ENCODE results near the gene ENO1.
A peak's percentile ranks its signal among the peaks of the same experiment; 100 is the strongest.
"Not testable (repeated sequence)": the region's sequence is repeated elsewhere in the genome, so short reads cannot be mapped to it uniquely, and the experiment has no call there.

The ENO1 gene

GRCh38 chr1:8892026-8892425, 13.5 kb upstream of the ENO1 start:
- Histone ChIP-seq H3K27me3 (replicated peaks; ENCODE audit: control insufficient read depth, insufficient read depth, low read length) (no peaks in the 10 kb centered on the region), H3K4me3 (ENCODE audit: low read length) (no peak overlapping the region), H3K4me1 (ENCODE audit: control insufficient read depth, insufficient read depth, low read length) (peaks cover 20% of the 10 kb centered on the region), H3K36me3 (ENCODE audit: control insufficient read depth, insufficient read depth, low read length, severe bottlenecking) (no peaks in the 10 kb centered on the region), H3K9ac (ENCODE audit: low read length) (no peak overlapping the region), H3K9me3 (ENCODE audit: control insufficient read depth, low read length) (no peaks in the 10 kb centered on the region)
- DNase-seq (ENCODE audit: low read depth) = no peak

GRCh38 chr1:8891401-8891800, 12.9 kb upstream of the ENO1 start:
- no peaks in the 10 kb centered on the region for H3K36me3 ChIP-seq (ENCODE audit: control insufficient read depth, insufficient read depth, low read length, severe bottlenecking)

DNA sequence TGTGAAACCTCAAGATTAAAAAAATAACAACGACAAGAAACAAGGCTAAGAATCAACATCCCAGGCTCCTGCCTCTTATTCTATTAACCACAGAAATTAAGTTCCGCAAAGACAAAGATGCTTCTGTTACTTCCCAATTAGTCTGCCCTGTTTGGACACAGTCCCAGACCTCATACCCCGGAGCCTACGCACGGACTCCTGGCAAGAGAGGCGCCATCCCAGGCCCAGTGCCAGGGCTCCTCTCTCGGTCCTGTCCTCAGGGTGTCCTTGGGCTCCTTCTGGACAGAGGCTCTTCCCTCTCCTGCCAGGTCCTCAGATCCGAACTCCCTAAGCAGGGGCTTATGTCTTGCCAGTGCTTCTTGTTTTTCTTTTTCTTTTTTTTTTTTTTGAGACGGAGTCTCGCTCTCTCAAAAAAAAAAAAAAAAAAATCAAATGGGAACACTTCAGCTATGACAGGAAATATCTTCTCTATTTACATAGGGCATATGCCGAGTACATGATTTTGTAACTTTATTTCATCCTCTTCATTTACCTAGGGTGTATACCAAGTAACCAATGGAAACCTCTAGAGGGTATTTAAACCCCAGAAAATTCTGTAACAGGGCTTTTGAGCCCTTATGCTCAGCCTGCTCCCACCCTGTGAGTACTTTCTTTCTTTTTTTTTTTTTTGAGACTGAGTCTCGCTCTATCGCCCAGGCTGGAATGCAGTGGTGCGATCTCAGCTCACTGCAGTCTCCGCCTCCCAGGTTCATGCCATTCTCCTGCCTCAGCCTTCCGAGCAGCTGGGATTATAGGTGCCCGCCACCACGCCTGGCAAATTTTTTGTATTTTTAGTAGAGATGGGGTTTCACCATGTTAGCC, 11.7 kb upstream of the ENO1 start:
- Histone ChIP-seq H3K27me3 (replicated peaks; ENCODE audit: control insufficient read depth, insufficient read depth, low read length) (no peaks in the 10 kb centered on the region), H3K36me3 (ENCODE audit: control insufficient read depth, insufficient read depth, low read length, severe bottlenecking) (no peaks in the 10 kb centered on the region), H3K9me3 (ENCODE audit: control insufficient read depth, low read length) (no peaks in the 10 kb centered on the region), H3K4me1 (ENCODE audit: control insufficient read depth, insufficient read depth, low read length) (peaks cover 20% of the 10 kb centered on the region), H3K4me3 (ENCODE audit: low read length) (peak overlapping the region; percentile 59), H3K9ac (ENCODE audit: low read length) (peak overlapping the region; percentile 46)
- DNase-seq (ENCODE audit: low read depth) = peak; percentile 92

More at GRCh38 chr1:8891401-8891800, 12.9 kb upstream of the ENO1 start:
- Histone ChIP-seq H3K4me1 (ENCODE audit: control insufficient read depth, insufficient read depth, low read length) (peaks cover 20% of the 10 kb centered on the region), H3K27me3 (replicated peaks; ENCODE audit: control insufficient read depth, insufficient read depth, low read length) (no peaks in the 10 kb centered on the region), H3K9ac (ENCODE audit: low read length) (no peak overlapping the region), H3K4me3 (ENCODE audit: low read length) (no peak overlapping the region), H3K9me3 (ENCODE audit: control insufficient read depth, low read length) (no peaks in the 10 kb centered on the region)
- no peak for DNase-seq (ENCODE audit: low read depth)

DNA sequence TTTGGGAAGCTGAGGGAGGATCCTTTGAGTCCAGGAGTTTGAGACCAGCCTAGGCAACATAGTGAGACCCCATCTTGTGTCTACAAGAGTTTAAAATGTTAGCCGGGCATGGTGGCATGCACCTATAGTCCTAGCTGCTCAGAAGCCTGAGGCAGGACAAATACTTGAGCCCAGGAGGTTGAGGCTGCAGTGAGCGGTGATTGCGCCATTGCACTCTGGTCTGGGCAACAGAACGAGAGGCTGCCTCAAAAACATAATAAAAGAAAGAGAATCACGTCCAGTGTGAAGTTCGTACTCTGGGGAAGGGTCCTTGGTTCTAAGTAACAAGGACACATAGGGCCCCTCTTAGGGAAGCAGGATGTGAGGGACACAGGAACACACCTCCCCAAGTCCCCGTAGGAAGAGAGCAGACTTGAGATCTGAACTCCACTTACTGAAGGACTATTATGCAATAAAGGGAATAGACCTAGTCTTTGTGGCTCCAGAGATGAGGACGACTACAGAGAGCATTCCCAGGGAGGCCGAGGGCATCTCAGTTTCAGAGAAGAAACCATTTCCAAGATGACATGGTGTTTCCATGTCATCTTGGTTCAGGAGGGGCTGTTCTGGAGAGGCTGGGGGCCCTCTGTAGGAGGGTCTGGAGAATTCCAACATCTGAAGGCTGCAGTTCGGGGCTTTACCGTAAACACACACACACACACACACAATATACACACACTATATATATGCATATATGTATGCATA, 10.8 kb upstream of the ENO1 start:
- Histone ChIP-seq H3K9ac (ENCODE audit: low read length) (peak overlapping the region; percentile 38), H3K4me3 (ENCODE audit: low read length) (peak overlapping the region; percentile 35), H3K9me3 (ENCODE audit: control insufficient read depth, low read length) (no peaks in the 10 kb centered on the region), H3K27me3 (replicated peaks; ENCODE audit: control insufficient read depth, insufficient read depth, low read length) (no peaks in the 10 kb centered on the region), H3K4me1 (ENCODE audit: control insufficient read depth, insufficient read depth, low read length) (peaks cover 20% of the 10 kb centered on the region), H3K36me3 (ENCODE audit: control insufficient read depth, insufficient read depth, low read length, severe bottlenecking) (no peaks in the 10 kb centered on the region)
- peak; percentile 42 for DNase-seq (ENCODE audit: low read depth)

- no peak overlapping the region for H3K9ac ChIP-seq (ENCODE audit: low read length)
Measured at GRCh38 chr1:8886589-8886988, 8.1 kb upstream of the ENO1 start.

DNA sequence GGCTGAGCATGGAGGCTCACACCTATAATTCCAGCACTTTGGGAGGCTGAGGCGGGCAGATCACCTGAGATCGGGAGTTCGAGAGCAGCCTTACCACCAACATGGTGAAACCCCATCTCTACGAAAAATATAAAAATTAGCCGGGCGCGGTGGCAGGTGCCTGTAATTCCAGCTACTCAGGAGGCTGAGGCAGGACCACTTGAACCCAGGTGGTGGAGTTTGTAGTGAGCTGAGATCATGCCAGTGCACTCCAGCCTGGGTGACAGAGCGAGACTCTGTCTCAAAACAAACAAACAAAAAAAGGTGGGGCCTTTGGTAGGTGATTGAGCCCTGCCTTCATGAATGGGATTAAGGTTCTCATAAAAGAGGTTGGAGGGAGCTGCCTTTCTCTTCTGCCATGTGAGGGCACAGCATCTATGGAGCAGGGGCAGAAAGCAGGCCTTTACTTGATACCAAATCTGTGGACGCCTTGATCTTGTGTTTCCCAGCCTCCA, 7.6 kb upstream of the ENO1 start:
- H3K4me1 ChIP-seq (ENCODE audit: control insufficient read depth, insufficient read depth, low read length) = peaks cover 21% of the 10 kb centered on the region
- not testable (repeated sequence) for H3K27me3 ChIP-seq (replicated peaks; ENCODE audit: control insufficient read depth, insufficient read depth, low read length); H3K9ac ChIP-seq (ENCODE audit: low read length); H3K4me3 ChIP-seq (ENCODE audit: low read length); DNase-seq (ENCODE audit: low read depth); H3K9me3 ChIP-seq (ENCODE audit: control insufficient read depth, low read length); H3K36me3 ChIP-seq (ENCODE audit: control insufficient read depth, insufficient read depth, low read length, severe bottlenecking)

More at GRCh38 chr1:8886589-8886988, 8.1 kb upstream of the ENO1 start:
- Histone ChIP-seq H3K4me1 (ENCODE audit: control insufficient read depth, insufficient read depth, low read length) (peaks cover 25% of the 10 kb centered on the region), H3K4me3 (ENCODE audit: low read length) (no peak overlapping the region), H3K9me3 (ENCODE audit: control insufficient read depth, low read length) (no peaks in the 10 kb centered on the region), H3K27me3 (replicated peaks; ENCODE audit: control insufficient read depth, insufficient read depth, low read length) (no peaks in the 10 kb centered on the region), H3K36me3 (ENCODE audit: control insufficient read depth, insufficient read depth, low read length, severe bottlenecking) (no peaks in the 10 kb centered on the region)
- DNase-seq (ENCODE audit: low read depth) = no peak

- H3K27me3 ChIP-seq (replicated peaks; ENCODE audit: control insufficient read depth, insufficient read depth, low read length); DNase-seq (ENCODE audit: low read depth); H3K9me3 ChIP-seq (ENCODE audit: control insufficient read depth, low read length); H3K9ac ChIP-seq (ENCODE audit: low read length); H3K36me3 ChIP-seq (ENCODE audit: control insufficient read depth, insufficient read depth, low read length, severe bottlenecking); H3K4me3 ChIP-seq (ENCODE audit: low read length): not testable (repeated sequence)
- H3K4me1 ChIP-seq (ENCODE audit: control insufficient read depth, insufficient read depth, low read length) = peaks cover 23% of the 10 kb centered on the region
Measured at GRCh38 chr1:8884105-8884504, 5.6 kb upstream of the ENO1 start.

- H3K9me3 ChIP-seq (ENCODE audit: control insufficient read depth, low read length) = no peaks in the 10 kb centered on the region
- no peaks in the 10 kb centered on the region for H3K27me3 ChIP-seq (replicated peaks; ENCODE audit: control insufficient read depth, insufficient read depth, low read length)
- H3K9ac ChIP-seq (ENCODE audit: low read length) = no peak overlapping the region
Measured at GRCh38 chr1:8883491-8883890, 5.0 kb upstream of the ENO1 start.

GRCh38 chr1:8879922-8880676, 1.6 kb upstream of the ENO1 start:
- Histone ChIP-seq H3K4me1 (ENCODE audit: control insufficient read depth, insufficient read depth, low read length) (peaks cover 41% of the 10 kb centered on the region), H3K9me3 (ENCODE audit: control insufficient read depth, low read length) (no peaks in the 10 kb centered on the region), H3K36me3 (ENCODE audit: control insufficient read depth, insufficient read depth, low read length, severe bottlenecking) (peaks cover 14% of the 10 kb centered on the region), H3K4me3 (ENCODE audit: low read length) (peak overlapping the region; percentile 98), H3K9ac (ENCODE audit: low read length) (peak overlapping the region; percentile 100), H3K27me3 (replicated peaks; ENCODE audit: control insufficient read depth, insufficient read depth, low read length) (no peaks in the 10 kb centered on the region)
- DNase-seq (ENCODE audit: low read depth) = peak; percentile 93

More at GRCh38 chr1:8883491-8883890, 5.0 kb upstream of the ENO1 start:
- H3K36me3 ChIP-seq (ENCODE audit: control insufficient read depth, insufficient read depth, low read length, severe bottlenecking) = no peaks in the 10 kb centered on the region
- H3K4me3 ChIP-seq (ENCODE audit: low read length) = no peak overlapping the region
- no peak for DNase-seq (ENCODE audit: low read depth)
- peaks cover 23% of the 10 kb centered on the region for H3K4me1 ChIP-seq (ENCODE audit: control insufficient read depth, insufficient read depth, low read length)

GRCh38 chr1:8879464-8879921, 1.0 kb upstream of the ENO1 start:
- peak overlapping the region; percentile 100 for H3K9ac ChIP-seq (ENCODE audit: low read length)
- no peaks in the 10 kb centered on the region for H3K9me3 ChIP-seq (ENCODE audit: control insufficient read depth, low read length)
- no peaks in the 10 kb centered on the region for H3K27me3 ChIP-seq (replicated peaks; ENCODE audit: control insufficient read depth, insufficient read depth, low read length)
- H3K4me3 ChIP-seq (ENCODE audit: low read length) = peak overlapping the region; percentile 98
- peaks cover 20% of the 10 kb centered on the region for H3K36me3 ChIP-seq (ENCODE audit: control insufficient read depth, insufficient read depth, low read length, severe bottlenecking)
- DNase-seq (ENCODE audit: low read depth) = no peak
- peaks cover 47% of the 10 kb centered on the region for H3K4me1 ChIP-seq (ENCODE audit: control insufficient read depth, insufficient read depth, low read length)
